Measurements from ENCODE around the gene TMEM191C. TPM values are rescaled to one million over a fixed set of nuclear protein-coding genes. Genes with fewer than 3 reads are reported as not detected.
"Not testable (repeated sequence)": the region's sequence is repeated elsewhere in the genome, so short reads cannot be mapped to it uniquely, and the experiment has no call there.

Gene TMEM191C
- total RNA-seq, 2 donors from 2014 or later = 0.55 to 6.0 TPM

- DNase-seq (ENCODE audit: low spot score); H3K4me3 ChIP-seq; intact Hi-C loops (cut with DNase I); H3K27me3 ChIP-seq (replicated peaks; ENCODE audit: insufficient read depth); H3K27ac ChIP-seq; H3K4me1 ChIP-seq (replicated peaks); H3K9me3 ChIP-seq; H3K36me3 ChIP-seq: not testable (repeated sequence)
- WGBS = no CpG with 5 or more reads among the region's 87 CpGs
Measured at GRCh38 chr22:21469097-21469994, 2.2 kb downstream of the TMEM191C start.

GRCh38 chr22:21472984-21473383, 5.8 kb downstream of the TMEM191C start:
- H3K4me1 ChIP-seq (replicated peaks); H3K36me3 ChIP-seq; H3K9me3 ChIP-seq; H3K27me3 ChIP-seq (replicated peaks; ENCODE audit: insufficient read depth); H3K27ac ChIP-seq; intact Hi-C loops (cut with DNase I); H3K4me3 ChIP-seq; DNase-seq (ENCODE audit: low spot score): not testable (repeated sequence)
- WGBS = no CpG with 5 or more reads among the region's 11 CpGs

GRCh38 chr22:21473664-21474063, 6.5 kb downstream of the TMEM191C start:
- DNase-seq (ENCODE audit: low spot score); H3K4me1 ChIP-seq (replicated peaks); intact Hi-C loops (cut with DNase I); H3K27me3 ChIP-seq (replicated peaks; ENCODE audit: insufficient read depth); H3K36me3 ChIP-seq; H3K4me3 ChIP-seq; H3K9me3 ChIP-seq; H3K27ac ChIP-seq: not testable (repeated sequence)
- WGBS = no CpG with 5 or more reads among the region's 13 CpGs

DNA sequence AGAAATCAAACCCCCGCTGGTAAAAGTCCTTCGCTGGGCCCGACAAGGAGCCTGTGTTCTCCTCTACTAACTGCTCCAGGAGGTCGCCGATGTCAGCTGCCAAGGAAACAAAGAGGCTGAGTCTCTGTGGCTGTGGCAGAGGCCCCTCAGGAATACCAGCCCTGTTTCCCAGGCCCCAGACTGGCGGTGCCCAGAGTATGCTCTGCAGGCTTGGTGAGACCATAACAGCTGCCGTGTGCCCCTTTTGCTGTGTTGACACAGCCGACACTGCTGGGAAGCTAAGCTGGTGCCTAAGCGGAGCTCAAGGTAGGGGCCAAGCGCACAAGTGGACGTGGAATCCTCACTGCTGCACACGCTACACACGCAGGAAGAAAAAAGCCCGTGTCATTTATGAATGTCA, 16.9 kb downstream of the TMEM191C start:
- intact Hi-C loops (cut with DNase I); H3K9me3 ChIP-seq; DNase-seq (ENCODE audit: low spot score); H3K4me1 ChIP-seq (replicated peaks); H3K27me3 ChIP-seq (replicated peaks; ENCODE audit: insufficient read depth); H3K36me3 ChIP-seq; H3K27ac ChIP-seq; H3K4me3 ChIP-seq: not testable (repeated sequence)
- WGBS = 85% methylated on average over 4 of the region's 14 CpGs

DNA sequence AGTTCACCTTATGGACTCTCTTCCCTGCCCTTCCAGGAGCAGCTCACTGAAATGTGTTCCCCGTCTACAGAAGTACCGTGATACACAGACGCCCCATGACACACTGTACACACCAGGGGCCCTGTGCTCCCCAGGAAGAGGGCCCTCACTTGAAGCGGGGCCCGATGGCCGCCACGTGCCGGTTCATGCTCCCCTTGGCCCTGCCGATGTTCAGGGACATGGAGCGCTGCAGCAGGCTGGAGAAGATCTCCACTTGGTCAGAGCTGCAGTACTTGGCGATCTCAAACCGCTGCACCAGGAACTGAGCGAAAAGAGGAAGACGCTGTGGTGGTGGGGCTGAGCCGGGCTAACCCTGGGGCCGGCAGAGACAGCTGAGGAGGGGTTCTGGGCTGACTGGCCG, 20.5 kb downstream of the TMEM191C start:
- intact Hi-C loops (cut with DNase I); H3K27me3 ChIP-seq (replicated peaks; ENCODE audit: insufficient read depth); H3K36me3 ChIP-seq; H3K4me3 ChIP-seq; DNase-seq (ENCODE audit: low spot score); H3K9me3 ChIP-seq; H3K27ac ChIP-seq; H3K4me1 ChIP-seq (replicated peaks): not testable (repeated sequence)
- no CpG with 5 or more reads among the region's 17 CpGs for WGBS

DNA sequence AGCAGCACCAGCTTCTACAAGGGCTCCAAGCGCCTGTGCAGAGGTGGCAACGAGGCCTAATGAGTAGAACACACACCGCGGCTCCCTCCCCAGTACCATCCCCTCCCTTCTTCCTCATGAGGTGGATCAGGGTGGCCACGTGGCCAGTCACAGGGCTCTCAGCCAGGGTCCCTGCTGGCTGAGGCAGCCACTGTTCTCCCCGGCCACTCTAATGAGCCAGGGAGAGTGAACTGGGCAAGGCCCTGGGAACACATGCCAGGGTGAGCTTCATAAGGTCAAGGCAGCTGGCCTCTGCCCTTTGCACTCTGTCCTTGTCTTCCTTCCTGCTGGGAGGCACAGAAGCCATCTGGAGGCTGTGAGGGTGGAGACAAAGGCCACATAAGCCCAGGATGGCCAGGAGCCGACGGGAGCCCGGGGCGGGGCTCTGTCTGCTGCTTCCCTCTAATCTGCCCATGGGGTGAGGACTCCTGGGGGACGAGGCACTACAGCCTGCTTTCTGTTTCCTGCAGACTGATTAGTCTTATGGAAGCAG, 22.0 kb downstream of the TMEM191C start:
- H3K27me3 ChIP-seq (replicated peaks; ENCODE audit: insufficient read depth); H3K27ac ChIP-seq; H3K36me3 ChIP-seq; DNase-seq (ENCODE audit: low spot score); H3K9me3 ChIP-seq; H3K4me3 ChIP-seq; H3K4me1 ChIP-seq (replicated peaks); intact Hi-C loops (cut with DNase I): not testable (repeated sequence)
- no CpG with 5 or more reads among the region's 11 CpGs for WGBS

- H3K36me3 ChIP-seq; H3K4me1 ChIP-seq (replicated peaks); intact Hi-C loops (cut with DNase I); H3K27me3 ChIP-seq (replicated peaks; ENCODE audit: insufficient read depth); H3K27ac ChIP-seq; H3K9me3 ChIP-seq; H3K4me3 ChIP-seq; DNase-seq (ENCODE audit: low spot score): not testable (repeated sequence)
- WGBS = no CpG with 5 or more reads among the region's 6 CpGs
Measured at GRCh38 chr22:21490556-21490955, 23.4 kb downstream of the TMEM191C start.

- intact Hi-C loops (cut with DNase I); H3K27ac ChIP-seq; H3K4me3 ChIP-seq; H3K36me3 ChIP-seq; H3K4me1 ChIP-seq (replicated peaks); H3K9me3 ChIP-seq; H3K27me3 ChIP-seq (replicated peaks; ENCODE audit: insufficient read depth); DNase-seq (ENCODE audit: low spot score): not testable (repeated sequence)
- no CpG with 5 or more reads among the region's 8 CpGs for WGBS
Measured at GRCh38 chr22:21492271-21492670, 25.1 kb downstream of the TMEM191C start.

- H3K27ac ChIP-seq; DNase-seq (ENCODE audit: low spot score): not testable (repeated sequence)
Measured at GRCh38 chr22:21493789-21494782, 26.9 kb downstream of the TMEM191C start.

DNA sequence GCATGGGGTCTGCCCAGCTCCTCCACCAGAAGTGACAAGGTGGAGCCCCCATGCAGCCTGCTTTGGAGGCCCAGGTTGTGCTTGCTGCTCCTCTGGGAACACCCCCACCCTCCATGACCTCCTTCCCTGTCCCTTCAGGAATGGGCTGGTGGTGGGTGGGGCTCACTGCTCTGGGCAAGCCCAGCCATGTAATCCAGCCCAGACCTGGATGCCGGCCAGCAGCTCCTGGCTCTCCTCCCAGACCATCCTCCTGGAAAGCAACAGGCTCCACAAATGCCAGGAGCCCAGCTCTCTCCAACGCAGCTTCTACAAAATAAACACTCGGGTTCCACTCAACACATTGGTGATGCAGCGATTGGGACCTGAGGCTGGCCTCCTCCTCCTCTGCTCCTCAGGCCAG, 30.8 kb downstream of the TMEM191C start:
- H3K27ac ChIP-seq; DNase-seq (ENCODE audit: low spot score); H3K4me3 ChIP-seq; H3K27me3 ChIP-seq (replicated peaks; ENCODE audit: insufficient read depth); intact Hi-C loops (cut with DNase I); H3K4me1 ChIP-seq (replicated peaks); H3K36me3 ChIP-seq; H3K9me3 ChIP-seq: not testable (repeated sequence)
- WGBS = no CpG with 5 or more reads among the region's 4 CpGs

More at GRCh38 chr22:21493789-21494782, 26.9 kb downstream of the TMEM191C start:
- intact Hi-C loops (cut with DNase I); H3K4me3 ChIP-seq; H3K27me3 ChIP-seq (replicated peaks; ENCODE audit: insufficient read depth); H3K4me1 ChIP-seq (replicated peaks); H3K9me3 ChIP-seq; H3K36me3 ChIP-seq: not testable (repeated sequence)
- WGBS = no CpG with 5 or more reads among the region's 23 CpGs

- H3K4me1 ChIP-seq (replicated peaks); H3K27ac ChIP-seq; intact Hi-C loops (cut with DNase I); H3K27me3 ChIP-seq (replicated peaks; ENCODE audit: insufficient read depth); DNase-seq (ENCODE audit: low spot score); H3K9me3 ChIP-seq; H3K4me3 ChIP-seq; H3K36me3 ChIP-seq: not testable (repeated sequence)
- WGBS = no CpG with 5 or more reads among the region's 7 CpGs
Measured at GRCh38 chr22:21498489-21498888, 31.3 kb downstream of the TMEM191C start.

All from prostate gland (tissue), 2 donors.